ENCODE data around the gene SPAG16.
"Not testable (repeated sequence)": the region's sequence is repeated elsewhere in the genome, so short reads cannot be mapped to it uniquely, and the experiment has no call there.

SPAG16 gene

DNA sequence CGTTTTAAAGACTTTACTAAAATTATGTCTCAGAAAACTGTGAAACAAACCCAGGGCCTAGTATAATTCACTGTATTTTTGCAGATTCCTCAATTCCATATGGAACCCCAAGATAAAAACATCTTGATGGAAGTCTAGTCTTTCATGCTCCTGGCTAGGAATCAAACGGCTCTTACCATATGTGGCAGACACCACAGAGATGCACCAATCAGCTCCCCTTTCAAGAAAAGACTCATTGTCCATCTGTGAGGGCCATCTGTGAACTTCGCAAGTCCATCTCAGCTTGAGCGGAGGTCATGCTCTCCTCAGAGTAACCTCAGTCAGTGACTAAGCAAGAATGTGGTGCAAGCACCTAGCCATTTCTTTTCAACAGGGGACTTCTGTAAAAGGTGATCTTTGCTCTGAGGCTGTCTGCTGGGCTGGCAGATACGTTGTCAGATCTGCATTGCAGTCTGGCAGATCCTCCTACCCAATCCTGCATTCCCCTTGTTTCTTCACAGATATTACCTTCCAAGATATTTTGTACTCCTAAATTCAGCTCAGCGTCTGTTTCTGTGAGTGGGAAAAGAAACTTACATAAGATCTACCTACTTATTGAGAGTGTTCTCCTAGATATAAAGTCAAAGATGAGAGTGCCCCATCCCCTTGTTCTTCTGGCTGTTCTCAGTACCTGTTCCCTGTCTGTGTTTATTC lies 419.3 kb downstream of the SPAG16 start:
- no peak for DNase-seq (ENCODE audit: low spot score)

DNA sequence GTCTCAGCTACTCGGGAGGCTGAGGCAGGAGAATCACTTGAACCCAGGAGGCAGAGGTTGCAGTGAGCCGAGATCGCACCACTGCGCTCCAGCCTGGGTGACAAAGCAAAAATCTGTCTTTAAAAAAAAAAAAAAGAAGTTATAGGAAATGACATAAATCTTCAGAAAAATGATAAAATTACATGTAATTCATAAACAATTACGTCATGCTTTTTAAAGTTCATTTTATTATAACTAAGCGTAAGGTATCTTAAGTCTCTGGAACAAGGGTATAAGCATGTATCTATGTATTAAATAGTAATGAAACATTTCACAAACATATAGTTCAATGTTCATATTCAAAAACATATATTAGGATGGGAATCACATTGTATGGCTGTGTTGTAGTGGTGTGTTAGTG lies 425.9 kb downstream of the SPAG16 start:
- DNase-seq (ENCODE audit: low spot score): no peak

DNA sequence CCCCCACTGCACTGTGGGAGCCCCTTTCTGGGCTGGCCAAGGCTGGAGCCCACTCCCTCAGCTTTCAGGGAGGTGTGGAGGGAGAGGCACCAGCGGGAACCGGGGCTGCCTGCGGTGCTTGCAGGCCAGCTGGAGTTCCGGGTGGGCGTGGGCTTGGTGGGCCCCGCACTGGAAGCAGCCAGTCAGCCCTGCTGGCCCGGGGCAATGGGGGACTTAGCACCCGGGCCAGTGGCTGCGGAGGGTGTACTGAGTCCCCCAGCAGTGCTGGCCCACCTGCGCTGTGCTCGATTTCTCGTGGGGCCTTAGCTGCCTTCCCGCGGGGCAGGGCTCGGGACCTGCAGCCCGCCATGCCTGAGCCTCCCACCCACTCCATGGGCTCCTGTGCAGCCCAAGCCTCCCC lies 434.1 kb downstream of the SPAG16 start:
- not testable (repeated sequence) for DNase-seq (ENCODE audit: low spot score)

DNA sequence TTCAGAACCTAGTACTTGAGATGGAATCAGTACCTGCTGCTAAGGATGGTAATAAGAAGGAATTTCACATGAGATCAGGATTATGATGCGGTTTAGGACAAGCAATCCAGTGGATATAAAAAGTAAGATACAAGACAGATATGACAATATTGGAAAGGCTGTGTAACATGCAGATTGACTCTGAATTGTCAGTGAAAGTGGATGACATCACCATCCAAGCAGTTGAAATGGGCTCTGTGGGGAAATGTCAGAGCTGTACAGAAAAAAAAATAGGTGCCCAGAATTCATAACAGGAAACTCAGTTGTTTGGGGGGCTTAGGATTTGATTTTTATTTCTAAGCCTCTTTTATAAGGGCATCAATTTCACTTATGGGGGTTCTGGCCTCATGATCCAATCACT lies 438.3 kb downstream of the SPAG16 start:
- DNase-seq (ENCODE audit: low spot score): no peak

DNA sequence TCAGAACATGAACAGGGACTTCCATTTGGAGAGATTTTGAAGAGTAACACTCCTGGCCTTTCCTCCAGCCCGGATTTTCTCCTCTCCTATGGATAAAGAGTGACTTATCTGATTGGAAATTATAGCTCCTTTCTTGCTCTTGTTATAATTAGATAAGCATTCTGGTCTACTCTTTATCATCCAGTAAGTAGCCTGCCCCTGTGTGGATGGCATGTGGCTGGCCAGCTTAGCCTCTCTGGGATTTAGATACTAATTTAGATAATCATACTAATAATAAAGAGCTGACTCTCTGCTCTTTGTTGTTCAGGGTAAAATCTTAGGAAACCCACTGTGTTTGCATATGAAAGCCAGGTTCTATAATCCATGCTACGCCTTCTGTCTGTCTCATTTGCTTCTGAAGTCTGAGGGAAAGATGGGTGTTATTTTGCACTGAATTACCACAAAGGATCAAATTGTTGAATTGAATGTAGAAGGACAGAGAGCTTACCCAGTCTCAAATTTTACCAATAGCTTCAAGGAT lies 438.8 kb downstream of the SPAG16 start:
- DNase-seq (ENCODE audit: low spot score): no peak

DNA sequence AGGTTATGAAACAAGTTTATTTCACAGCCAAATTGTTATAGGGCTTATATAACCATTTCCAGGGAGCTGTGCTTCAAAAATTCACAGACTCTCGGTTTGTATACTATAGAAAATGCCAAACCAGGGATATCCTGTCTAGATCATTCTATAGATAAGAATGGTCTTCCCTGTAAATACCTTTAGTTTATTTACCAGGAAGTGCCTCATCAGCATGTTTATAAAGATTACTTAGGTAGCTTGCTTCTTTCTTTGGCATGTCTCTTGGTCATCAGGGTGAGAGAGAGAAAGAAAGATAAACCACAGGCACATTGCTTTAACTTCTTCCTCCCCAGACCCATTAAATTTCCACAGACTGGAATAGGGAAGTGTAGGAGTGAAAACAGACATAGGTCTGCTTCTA lies 439.4 kb downstream of the SPAG16 start:
- no peak for DNase-seq (ENCODE audit: low spot score)

DNA sequence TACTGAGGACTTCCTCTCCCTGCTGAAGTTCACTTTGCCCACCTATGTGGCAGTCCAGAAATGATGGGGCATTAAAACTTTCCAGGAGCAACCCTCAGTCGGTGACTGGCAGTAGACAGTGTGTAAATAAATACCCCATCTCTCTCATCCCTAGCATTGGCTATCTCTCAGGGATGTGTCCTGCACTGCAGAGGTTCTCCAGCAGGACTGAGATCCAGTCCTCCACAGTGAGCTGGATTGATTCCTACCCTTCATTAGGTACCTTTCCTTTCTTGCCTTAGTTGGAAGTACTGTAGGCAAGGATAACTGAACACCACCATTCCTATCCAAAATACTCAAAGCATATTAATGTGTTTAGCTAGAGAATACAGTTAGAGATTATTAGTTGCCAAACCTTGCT lies 441.8 kb downstream of the SPAG16 start:
- DNase-seq (ENCODE audit: low spot score): no peak

DNA sequence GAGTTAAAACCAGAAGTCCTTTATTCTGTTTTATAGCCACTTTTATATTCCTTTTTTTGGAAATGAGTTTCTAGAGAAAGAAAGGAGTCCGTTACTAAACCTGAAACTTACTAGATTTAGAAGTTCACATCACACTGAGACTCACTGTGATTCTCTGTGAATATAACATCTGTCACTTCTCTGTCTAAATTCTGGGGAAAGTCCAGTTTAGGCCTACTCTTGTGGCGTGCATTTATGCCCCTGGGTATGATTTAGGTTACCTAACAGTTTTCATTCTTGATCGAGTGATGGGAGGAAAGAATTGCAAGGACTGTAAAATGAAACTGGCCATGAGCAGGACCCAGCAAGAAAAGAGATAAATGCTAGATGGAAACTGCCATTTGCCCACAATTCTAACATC lies 449.6 kb downstream of the SPAG16 start:
- no peak for DNase-seq (ENCODE audit: low spot score)

DNA sequence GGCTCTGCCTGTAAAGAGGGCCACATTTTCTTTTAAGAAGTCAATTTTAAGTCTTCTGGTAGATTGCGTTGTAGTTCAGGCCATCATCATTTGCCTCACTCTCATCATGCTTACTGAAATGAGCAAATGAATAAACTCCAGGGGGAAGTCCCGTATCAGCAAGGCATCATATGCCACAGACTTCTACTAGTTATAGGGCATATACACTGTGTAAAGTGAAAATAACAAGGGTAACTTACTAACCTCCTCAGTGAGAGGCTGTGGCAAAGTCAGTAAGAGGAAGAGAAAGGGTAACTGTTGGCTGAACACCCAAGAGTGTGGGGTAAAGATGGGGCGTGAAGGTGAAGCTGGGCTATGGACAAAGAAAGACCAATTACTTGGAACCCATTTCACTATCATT lies 456.2 kb downstream of the SPAG16 start:
- DNase-seq (ENCODE audit: low spot score): no peak

DNA sequence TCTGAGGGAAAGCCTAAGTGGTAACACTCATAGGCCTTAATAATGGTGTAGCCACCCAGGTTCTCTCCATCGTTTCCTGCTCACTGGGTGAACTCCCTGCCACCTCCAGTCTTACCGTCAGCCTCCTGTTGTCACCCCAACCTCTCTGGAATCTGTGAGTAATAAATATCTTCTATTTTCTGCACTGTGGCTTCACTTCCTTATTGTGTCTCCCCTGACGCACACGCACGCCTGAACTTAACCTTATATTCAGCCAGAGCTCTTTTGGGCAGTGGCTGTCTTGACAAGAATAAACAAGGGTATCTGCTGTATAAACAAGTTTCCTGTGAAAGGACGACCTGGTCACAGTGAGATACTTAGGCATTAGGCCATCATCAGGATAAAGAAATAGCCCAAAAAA lies 467.2 kb downstream of the SPAG16 start:
- DNase-seq (ENCODE audit: low spot score): no peak

DNA sequence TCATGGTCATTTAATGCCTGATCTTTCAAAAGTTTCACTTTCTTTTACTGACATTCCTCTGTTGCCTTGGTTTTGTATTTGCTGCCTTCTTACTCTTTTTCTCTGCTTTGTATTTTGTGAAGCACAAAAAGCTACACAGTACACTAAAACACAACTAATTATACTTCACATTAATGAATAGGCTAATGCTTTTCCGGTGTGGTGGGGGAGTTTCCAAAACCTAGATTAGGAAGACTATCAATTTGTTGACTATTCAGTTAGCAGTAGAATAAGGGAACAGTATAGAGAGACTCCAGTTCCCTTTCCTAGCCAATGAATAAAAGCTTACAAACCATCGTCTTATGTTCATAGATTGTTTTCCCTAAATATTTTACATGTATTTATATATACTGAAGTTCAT lies 468.3 kb downstream of the SPAG16 start:
- DNase-seq (ENCODE audit: low spot score): no peak

DNA sequence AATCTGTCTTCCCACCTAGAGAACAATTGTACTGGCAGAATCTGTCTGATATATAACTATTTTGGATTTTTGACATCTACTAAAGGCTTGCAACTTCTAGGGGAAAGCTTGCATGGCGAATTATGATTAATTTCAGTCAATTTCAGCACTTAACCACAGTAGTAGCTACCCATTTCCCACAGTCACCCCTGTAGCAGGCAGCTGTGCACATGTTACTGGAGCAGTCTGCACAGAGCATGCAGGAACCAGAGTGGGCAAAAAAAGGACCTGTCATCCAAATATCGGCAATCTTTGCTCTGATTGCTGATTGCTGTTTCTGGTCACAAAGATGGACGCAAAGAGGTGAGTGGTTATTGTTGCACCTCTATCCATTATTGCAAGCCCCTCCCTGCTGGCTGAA lies 473.3 kb downstream of the SPAG16 start:
- no peak for DNase-seq (ENCODE audit: low spot score)

DNA sequence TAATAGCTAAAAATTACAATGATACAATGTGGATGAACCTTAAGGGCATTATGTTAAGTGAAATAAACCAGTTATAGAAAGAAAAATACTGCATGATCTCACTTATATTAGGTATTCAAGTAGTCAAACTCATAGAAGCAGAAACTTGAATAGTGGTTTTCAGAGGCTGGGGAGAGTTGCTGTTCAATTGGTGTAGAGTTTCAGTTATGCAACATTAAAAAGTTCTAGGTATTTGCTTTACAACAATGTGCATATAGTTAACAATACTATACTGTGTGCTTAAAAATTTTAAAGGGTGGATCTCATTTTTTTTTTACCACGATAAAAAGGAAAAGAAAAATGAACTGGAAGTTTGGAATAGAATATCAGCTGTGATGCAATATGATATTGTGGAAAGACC lies 479.1 kb downstream of the SPAG16 start:
- DNase-seq (ENCODE audit: low spot score): no peak

DNA sequence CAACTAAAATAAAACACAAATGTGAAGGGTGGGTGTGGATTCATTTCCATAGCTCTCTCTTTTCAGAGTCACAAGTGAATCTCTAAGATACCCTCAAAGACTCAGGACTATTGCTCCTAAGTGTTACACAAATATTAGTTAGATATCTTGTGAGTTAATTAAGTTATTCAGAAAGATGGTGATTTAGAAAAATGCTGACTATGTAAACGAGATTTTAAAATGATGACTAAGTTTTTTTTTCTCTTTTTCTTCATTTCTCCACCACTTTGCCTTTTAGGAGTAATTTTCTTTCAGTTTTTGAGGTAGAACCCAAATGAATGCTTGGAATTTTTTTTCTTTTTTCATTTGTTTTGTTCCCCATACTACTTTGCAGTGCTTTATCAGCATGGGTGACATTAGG lies 479.7 kb downstream of the SPAG16 start:
- no peak for DNase-seq (ENCODE audit: low spot score)

DNA sequence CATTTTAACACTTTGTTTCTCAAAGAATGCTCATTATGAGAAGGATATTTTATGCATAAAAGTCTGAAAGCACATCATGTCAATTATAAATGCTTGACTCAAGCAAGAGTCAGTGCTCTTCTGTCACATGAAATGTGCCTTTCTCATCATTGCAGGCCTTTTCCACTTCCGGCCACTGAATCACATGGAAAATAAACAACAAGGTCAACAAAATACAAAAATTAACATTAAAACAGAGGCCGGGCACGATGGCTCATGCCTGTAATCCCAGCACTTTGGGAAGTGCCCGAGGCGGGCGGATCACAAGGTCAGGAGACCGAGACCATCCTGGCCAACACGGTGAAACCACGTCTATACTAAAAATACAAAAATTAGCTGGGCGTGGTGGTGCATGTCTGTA lies 480.6 kb downstream of the SPAG16 start:
- DNase-seq (ENCODE audit: low spot score): no peak

DNA sequence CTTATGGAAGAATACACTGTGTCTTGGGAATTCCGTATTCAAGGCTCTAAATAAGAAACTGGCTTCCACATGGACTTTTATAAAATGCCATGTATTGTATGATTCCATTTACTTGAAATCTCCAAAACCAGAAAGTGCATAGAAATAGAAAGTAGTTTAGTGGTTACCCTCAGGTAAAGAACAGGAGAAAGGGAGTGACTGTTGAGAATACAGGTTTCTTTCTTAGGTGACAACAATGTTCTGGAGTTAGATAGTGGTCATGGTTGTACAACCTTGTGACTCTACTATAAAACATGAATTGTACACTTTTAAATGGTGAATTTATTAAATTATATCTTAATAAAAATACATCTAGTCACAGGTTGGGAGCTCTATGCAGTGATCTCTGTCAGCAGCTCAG lies 481.8 kb downstream of the SPAG16 start:
- peak; percentile 4 for DNase-seq (ENCODE audit: low spot score)

DNA sequence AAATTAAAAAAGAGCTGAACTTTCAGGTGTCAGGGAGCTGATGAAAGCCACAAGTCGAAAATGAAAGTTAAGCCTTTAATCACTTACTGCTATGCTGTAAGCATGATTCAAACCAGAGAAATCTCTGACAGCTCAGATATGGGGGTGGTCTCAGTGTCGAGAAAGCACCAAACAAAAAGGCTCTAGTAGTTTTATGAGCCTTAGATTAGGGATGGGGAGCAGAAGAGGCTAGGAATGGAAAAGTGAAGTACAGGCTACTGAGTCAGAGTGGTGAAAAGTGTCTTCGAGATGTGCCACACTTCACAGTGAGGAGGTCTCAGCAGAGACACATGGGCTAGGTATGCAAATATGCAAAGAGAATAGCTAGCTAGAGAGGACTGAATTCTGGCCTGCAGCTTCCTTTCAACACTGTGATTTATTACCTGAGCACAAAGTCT lies 482.2 kb downstream of the SPAG16 start:
- peak; percentile 28 for DNase-seq (ENCODE audit: low spot score)

DNA sequence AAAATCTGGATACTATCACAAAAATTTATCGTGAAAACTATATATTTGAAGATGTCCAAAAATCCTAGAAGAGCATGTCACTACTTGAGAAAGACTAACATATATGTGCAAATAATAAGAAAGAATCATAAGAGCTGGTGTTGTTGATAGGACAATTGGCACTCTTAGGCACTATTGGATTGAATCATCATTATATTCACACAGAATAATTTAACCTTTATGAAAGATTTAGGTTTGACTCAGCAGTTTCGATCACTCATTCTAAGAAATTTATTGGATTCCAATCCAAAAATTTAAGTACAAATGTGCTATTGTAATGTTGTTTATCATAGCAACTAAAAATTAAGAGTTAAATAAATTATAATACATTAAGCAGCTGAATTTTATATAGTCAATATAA lies 503.6 kb downstream of the SPAG16 start:
- no peak for DNase-seq (ENCODE audit: low spot score)

DNA sequence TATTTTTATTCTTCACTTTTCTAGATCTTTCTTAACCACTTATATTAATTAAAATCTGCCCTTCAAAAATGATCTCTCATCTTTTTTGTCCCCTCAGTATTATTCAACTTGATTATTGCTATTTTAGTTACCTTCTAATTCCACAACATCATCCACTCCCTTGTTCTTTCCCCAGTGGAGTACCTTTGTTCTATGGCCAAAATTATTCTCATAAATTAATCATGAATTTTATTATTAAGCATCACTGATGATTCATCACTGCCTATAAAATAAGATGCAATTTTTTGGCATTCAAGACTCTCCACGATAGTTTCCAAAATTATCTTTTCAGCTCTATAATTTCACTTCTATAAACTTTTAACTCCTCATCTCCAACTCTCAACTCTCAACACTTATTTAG lies 505.7 kb downstream of the SPAG16 start:
- DNase-seq (ENCODE audit: low spot score): no peak

DNA sequence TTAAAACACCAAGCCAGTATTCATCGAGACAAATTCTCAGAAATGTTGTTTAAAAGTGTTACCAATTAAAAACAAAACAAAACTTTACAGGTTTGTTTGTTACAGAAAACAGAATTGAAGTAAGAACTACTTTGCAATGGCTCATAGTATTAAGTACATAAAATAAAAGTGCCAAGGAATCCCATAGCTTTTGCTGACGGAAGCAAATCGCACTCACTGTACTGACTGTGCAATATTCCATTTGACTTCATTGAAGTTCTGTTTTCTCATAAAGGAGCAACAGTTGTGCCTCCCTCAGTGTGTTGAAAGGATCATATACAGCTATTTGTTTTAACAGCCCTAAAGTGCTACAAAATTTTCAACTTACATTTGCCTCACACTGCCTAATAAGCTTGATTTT lies 507.8 kb downstream of the SPAG16 start:
- no peak for DNase-seq (ENCODE audit: low spot score)

DNA sequence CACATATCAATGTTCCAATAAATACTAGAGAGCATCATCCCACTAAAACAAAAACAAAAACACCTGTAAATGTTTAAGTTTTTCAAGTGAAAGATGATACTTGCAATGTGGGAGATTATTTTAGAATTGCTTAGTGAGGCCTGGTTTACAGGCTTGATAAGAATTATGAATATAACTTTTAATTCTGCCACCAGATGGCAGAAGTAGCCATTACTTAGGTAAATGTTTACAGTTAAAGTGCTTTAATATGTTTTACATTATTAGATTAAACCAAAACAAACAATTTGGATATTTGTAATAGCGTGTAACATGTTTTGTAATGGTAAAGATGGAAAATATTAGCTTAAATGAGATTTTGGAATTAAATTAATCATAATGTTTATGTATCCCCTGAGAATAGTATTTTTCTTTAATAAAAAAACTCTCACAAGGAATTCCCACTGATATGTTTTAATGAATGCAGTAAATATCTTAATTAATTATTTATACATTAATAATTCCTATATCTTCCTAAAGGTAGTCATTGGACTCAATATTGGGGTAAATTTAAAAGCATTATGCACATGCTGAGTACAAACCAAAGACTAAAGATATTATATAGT lies 522.0 kb downstream of the SPAG16 start:
- DNase-seq (ENCODE audit: low spot score): peak; percentile 13

DNA sequence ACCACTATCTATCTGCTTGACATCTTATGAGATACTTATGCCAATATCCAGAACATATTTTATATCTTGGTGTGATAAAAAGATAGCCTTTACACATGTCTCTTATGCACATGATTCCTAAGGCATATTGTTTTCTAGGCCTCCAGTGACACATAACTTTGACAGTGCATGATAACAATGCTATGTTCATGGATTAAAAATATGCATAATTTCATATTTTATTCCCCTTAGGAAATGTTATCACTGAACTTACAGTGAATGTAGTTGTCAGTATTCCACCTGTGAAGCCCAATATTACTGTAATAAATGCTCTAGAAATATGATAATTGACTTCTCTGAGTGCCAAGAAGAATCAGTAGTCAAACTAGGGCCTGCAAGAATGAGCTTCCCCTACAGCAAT lies 532.3 kb downstream of the SPAG16 start:
- no peak for DNase-seq (ENCODE audit: low spot score)

DNA sequence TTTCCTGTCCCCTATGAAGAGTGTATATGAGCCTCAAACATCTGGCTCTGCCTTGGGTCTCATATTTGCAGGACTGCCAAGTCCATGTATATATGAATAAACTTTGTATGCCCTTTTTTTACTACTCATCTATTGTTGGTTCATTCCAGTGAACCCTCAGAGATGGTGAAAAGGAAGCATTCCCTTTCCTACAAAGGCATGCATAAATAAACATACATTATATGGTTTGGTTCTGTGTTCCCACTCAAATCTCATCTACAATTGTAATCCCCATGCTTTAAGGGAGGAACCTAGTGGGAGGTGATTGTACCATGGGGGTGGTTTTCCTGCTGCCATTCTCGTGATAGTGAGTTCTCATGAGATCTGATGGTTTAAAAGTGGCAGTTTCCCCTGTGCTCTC lies 534.2 kb downstream of the SPAG16 start:
- DNase-seq (ENCODE audit: low spot score): no peak

DNA sequence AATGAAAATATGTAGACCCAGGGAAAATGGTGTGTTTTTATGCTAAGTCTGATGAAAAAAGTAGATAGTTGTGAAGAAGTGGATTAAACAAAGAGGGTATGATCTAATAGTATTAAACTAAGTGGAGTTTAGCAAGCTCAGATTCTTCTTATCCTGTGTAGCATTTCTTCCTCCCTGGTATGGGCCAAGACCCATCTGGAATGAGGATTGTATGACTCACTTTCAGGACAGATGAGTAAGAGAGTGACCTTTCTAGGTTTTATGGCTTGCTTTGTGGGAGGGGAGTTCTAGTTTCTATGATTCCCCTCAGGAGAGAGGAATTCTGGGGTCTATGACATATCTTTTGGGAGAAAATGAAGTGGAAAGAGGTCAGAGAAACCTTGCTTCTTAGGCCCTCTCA lies 550.1 kb downstream of the SPAG16 start:
- DNase-seq (ENCODE audit: low spot score): peak; percentile 66

All from AG08395 (cell line).